DND-41 (cell line): ENCODE data around the gene UTF1.

Source experiments
- EZH2 ChIP-seq: IDR thresholded peaks from 3 replicates; pipeline ENCODE4 v1.6.1; 2012; ENCODE audit warnings: borderline replicate concordance, low read depth, mild to moderate bottlenecking, moderate library complexity, low read length, inconsistent platforms; ENCODE audit not compliant: severe bottlenecking
- TF ChIP-seq, protein P1 (sequence below): IDR thresholded peaks from 2 replicates; pipeline ENCODE4 v1.5.1; 2012; ENCODE audit warnings: borderline replicate concordance, low read length, moderate library complexity, mild to moderate bottlenecking; ENCODE audit not compliant: poor library complexity, severe bottlenecking; ENCODE audit errors: extremely low read depth

DNA sequence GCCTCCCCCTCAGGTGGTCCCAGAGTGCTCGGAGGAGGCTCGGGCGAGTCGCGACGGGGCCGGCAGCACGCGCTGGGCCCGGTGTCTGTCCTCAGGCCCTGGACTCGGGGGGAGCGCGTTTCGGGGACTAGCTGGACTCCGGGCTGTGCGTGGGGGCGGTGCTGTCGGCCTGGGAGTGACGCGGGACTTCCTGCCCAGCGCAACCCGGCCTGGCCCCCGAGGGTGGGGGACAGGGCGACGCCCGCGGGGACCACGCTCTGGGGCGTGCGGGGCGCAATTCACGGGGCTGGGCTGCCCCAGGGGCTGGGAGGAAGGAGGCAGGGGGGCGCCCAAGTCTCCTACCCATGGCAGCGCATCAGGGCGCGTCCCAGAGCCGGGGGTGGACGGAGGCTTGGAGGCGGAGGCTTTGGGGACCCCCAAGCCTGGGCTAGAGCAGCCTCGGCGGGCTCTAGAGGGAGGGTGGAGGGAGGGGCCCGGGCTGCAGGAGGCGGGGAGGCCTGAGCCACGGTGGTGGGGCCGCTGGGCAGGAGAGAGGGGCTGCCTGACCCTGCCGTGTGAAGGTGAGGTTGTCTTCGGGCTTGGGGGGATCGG lies 5.3 kb downstream of the UTF1 start:
- TF ChIP-seq, protein P1, sequence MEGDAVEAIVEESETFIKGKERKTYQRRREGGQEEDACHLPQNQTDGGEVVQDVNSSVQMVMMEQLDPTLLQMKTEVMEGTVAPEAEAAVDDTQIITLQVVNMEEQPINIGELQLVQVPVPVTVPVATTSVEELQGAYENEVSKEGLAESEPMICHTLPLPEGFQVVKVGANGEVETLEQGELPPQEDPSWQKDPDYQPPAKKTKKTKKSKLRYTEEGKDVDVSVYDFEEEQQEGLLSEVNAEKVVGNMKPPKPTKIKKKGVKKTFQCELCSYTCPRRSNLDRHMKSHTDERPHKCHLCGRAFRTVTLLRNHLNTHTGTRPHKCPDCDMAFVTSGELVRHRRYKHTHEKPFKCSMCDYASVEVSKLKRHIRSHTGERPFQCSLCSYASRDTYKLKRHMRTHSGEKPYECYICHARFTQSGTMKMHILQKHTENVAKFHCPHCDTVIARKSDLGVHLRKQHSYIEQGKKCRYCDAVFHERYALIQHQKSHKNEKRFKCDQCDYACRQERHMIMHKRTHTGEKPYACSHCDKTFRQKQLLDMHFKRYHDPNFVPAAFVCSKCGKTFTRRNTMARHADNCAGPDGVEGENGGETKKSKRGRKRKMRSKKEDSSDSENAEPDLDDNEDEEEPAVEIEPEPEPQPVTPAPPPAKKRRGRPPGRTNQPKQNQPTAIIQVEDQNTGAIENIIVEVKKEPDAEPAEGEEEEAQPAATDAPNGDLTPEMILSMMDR: no peak
- no peak for TF ChIP-seq EZH2
